Activated CD8-positive, alpha-beta T cell treated with anti-CD3 and anti-CD28 coated beads, Interleukin-2, amount 10 ng/mL, durations not matched to agents 7 days and 5 days (primary cell): ENCODE measurements around the gene FABP6. TPM values are rescaled to one million over a fixed set of nuclear protein-coding genes. Genes with fewer than 3 reads are reported as not detected.
"Not testable (repeated sequence)": the region's sequence is repeated elsewhere in the genome, so short reads cannot be mapped to it uniquely, and the experiment has no call there.

Source experiments
- ATAC-seq: fragments of 150-1000 bp; cut with Tn5 transposase; one replicate; pipeline ENCODE4 v1.10.0; 2021; ENCODE audit warnings: moderate library complexity
- CTCF ChIA-PET: fragments of 350-600 bp; sonication (Branson Sonifier 250); formaldehyde crosslinking; loops from one replicate; lab custom pipeline; 2021; ENCODE audit warnings: antibody characterized with exemption; lab: Charles Lee
- POLR2A ChIA-PET: fragments of 350-600 bp; sonication (Branson Sonifier 250); formaldehyde crosslinking; loops from one replicate; lab custom pipeline; 2021; ENCODE audit warnings: antibody characterized with exemption; lab: Charles Lee
- DNase-seq: peaks from one replicate; pipeline ENCODE4 v3.0.0-alpha.2; 2020
- H3K27ac Mint-ChIP-seq: one replicate; pipeline ENCODE4 v1.8.0; 2021; ENCODE audit warnings: mild to moderate bottlenecking, mixed read lengths
- H3K27me3 Mint-ChIP-seq: one replicate; pipeline ENCODE4 v1.8.0; 2021; ENCODE audit warnings: low read depth, mixed read lengths
- H3K36me3 Mint-ChIP-seq: one replicate; pipeline ENCODE4 v1.8.0; 2021; ENCODE audit warnings: low read depth, mixed read lengths
- H3K4me1 Mint-ChIP-seq: one replicate; pipeline ENCODE4 v1.8.0; 2021; ENCODE audit warnings: low read depth, mixed read lengths
- H3K4me3 Mint-ChIP-seq: one replicate; pipeline ENCODE4 v1.8.0; 2021; ENCODE audit warnings: mild to moderate bottlenecking, mixed read lengths
- H3K9me3 Mint-ChIP-seq: one replicate; pipeline ENCODE4 v1.8.0; 2022; ENCODE audit warnings: mixed read lengths; ENCODE audit not compliant: insufficient read depth
- total RNA-seq, 2 experiments: library from RNA; stranded (reverse); gene quantifications; one replicate each; pipeline ENCODE4 v1.2.3, GENCODE V29; 2021

The FABP6 gene
- total RNA-seq, 2 experiments from 2014 or later = not detected

DNA sequence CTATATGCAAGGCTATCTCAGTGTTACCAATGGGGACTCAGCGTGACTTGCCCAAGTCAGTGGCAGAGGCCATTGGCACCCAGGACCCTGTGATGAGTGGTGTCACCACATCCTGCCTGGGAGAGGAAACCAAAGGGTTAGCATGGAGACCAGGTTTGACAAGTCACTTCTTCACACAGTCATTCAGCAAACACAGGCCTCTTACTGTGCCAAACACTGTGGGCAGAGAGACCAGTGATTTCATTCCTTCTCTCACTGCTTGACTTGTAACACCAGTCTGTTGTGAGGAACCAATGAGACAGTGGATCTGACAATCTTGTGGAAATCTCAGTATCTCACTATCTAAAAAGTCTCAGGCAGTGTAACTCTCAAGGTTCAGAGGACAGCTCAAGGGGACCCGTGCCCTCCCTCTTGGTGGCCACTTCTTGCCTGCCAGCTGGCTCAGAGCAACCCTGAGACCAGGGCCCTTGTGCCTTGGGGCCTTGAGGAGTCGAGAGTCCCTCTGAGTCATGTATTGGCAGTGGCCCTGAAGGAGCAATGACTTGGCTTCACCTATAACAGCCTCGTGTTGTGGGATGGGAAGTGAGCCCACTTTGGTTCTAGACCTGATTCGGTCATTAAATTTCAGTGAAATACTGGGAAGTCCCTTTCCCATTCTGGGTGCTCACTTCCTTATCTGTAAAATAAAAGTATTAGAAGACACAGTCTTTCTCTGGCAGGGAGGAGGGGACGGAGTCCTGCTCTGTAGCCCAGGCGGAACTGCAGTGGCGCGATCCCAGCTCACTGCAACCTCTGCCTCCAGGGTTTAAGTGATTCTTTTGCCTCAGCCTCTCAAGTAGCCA, 1.6 kb downstream of the FABP6 start:
- no peaks in the 10 kb centered on the region for H3K36me3 Mint-ChIP-seq
- no peaks in the 10 kb centered on the region for H3K9me3 Mint-ChIP-seq
- POLR2A ChIA-PET = no interaction called here
- H3K4me1 Mint-ChIP-seq = no peaks in the 10 kb centered on the region
- DNase-seq = no peak
- no peak overlapping the region for H3K4me3 Mint-ChIP-seq
- CTCF ChIA-PET = no interaction called here
- ATAC-seq = no peak
- H3K27me3 Mint-ChIP-seq = peaks cover 3% of the 10 kb centered on the region
- no peak overlapping the region for H3K27ac Mint-ChIP-seq

- no peak overlapping the region for H3K27ac Mint-ChIP-seq
- POLR2A ChIA-PET = no interaction called here
- ATAC-seq = no peak
These were observed 2.6 kb downstream of the FABP6 start for GRCh38 chr5:160231783-160232342.

GRCh38 chr5:160233215-160233614, 3.9 kb downstream of the FABP6 start:
- POLR2A ChIA-PET = no interaction called here
- CTCF ChIA-PET = no interaction called here
- ATAC-seq (no peak), DNase-seq (no peak)
- no peak overlapping the region for H3K27ac Mint-ChIP-seq
- no peak overlapping the region for H3K4me3 Mint-ChIP-seq
- H3K36me3 Mint-ChIP-seq = no peaks in the 10 kb centered on the region
- H3K9me3 Mint-ChIP-seq = no peaks in the 10 kb centered on the region
- H3K4me1 Mint-ChIP-seq = no peaks in the 10 kb centered on the region
- H3K27me3 Mint-ChIP-seq = peaks cover 3% of the 10 kb centered on the region

More at GRCh38 chr5:160231783-160232342, 2.6 kb downstream of the FABP6 start:
- H3K36me3 Mint-ChIP-seq = no peaks in the 10 kb centered on the region
- no peak for DNase-seq
- H3K4me1 Mint-ChIP-seq = no peaks in the 10 kb centered on the region
- CTCF ChIA-PET = no interaction called here
- H3K9me3 Mint-ChIP-seq = no peaks in the 10 kb centered on the region
- H3K4me3 Mint-ChIP-seq = no peak overlapping the region
- H3K27me3 Mint-ChIP-seq = peaks cover 3% of the 10 kb centered on the region

DNA sequence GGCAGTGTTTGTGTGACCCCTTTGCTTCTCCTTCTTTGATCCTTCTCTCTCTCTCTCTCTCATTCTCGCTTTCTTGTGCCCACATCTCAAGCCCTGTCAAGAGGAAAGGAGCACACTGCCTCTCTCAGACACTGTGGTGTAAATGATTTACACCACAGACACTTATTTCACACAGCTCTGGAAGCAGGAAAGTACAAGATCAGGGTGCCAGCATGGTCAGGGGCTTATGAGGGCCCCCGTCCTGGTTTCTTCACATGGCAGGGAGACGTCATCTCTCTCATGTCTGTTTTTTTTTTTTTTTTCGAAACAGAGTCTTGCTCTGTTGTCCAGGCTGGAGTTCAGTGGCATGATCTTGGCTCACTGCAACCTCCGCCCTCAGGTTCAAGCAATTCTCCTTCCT, 6.4 kb downstream of the FABP6 start:
- Mint-ChIP-seq H3K27me3 (no peaks in the 10 kb centered on the region), H3K4me1 (no peaks in the 10 kb centered on the region), H3K4me3 (no peak overlapping the region), H3K27ac (no peak overlapping the region), H3K9me3 (no peaks in the 10 kb centered on the region), H3K36me3 (no peaks in the 10 kb centered on the region)
- DNase-seq = no peak
- no peak for ATAC-seq
- POLR2A ChIA-PET = no interaction called here
- CTCF ChIA-PET = no interaction called here

DNA sequence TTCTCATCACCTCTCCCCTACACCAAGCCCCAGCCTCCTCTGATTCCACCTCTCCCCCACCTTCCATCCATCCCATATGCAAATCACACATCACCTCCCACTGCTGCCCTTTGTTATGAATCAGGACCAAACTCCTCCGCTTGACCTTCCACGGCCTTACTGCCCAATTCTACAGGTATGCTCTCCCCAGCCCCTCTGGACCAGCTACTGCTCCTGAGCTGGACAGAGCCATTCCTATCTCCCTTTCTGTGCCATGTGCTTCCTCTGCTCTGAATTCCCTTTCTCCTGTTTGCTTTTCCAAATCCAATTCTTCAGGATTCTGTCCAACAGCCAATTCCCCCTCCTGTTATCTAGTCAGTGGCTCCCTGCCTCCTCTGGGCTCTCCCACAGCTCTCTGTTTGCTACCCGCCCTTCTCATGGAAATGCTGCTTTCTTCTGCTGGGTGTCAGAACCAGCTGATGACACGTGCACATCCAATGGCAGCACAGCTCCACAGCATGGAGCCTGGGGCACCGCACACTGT, 8.3 kb downstream of the FABP6 start:
- Mint-ChIP-seq H3K36me3 (no peaks in the 10 kb centered on the region), H3K9me3 (no peaks in the 10 kb centered on the region), H3K4me3 (no peak overlapping the region), H3K27me3 (no peaks in the 10 kb centered on the region), H3K4me1 (no peaks in the 10 kb centered on the region), H3K27ac (no peak overlapping the region)
- ATAC-seq (no peak), DNase-seq (no peak)
- ChIA-PET CTCF (no interaction called here), POLR2A (no interaction called here)

DNA sequence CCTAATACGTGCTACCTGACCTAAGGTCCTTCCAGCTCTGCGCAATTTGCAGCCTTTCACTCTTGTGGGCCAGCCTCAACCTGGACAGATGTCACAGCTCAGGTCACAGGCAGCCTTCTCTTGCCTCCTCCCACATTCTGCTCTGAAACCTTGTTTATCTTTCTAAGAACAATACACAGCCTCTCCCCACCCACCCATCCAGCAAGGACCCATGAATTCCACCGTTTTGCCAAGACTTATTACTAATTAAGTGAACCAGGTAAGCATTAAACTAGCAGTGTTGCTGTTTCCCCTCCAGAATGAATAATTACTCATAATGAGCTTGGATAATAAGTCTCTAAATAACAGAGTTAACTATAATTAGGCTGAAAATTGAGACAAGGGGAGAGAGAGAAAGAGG, 11.0 kb downstream of the FABP6 start:
- DNase-seq (no peak), ATAC-seq (no peak)
- Mint-ChIP-seq H3K4me1 (no peaks in the 10 kb centered on the region), H3K4me3 (no peak overlapping the region), H3K27me3 (no peaks in the 10 kb centered on the region), H3K9me3 (no peaks in the 10 kb centered on the region), H3K36me3 (no peaks in the 10 kb centered on the region), H3K27ac (no peak overlapping the region)
- ChIA-PET POLR2A (no interaction called here), CTCF (interaction anchor here (1.3 kb wide), 1 partner anchor 14 kb away, joined by 3 read pairs; no protein-coding TSS in a partner anchor)

DNA sequence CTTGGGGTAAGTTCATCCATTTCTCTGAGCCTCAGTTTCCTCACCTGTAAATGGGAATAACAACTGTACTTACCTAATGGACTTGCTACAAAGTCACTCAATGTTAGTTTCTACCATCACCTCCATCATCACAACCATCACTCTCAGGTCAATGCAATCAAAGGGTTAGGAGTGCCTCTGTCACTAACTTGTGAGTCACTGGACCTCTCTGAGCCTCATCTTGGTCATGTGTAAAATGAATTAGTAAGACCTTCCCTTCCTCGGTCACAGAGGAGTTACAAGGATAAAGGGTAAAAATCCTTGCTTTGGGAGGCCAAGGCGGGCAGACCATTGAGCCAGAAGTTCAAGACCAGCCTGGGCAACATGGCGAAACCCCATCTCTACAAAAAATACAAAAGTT, 12.8 kb downstream of the FABP6 start:
- H3K4me1 Mint-ChIP-seq = no peaks in the 10 kb centered on the region
- ATAC-seq = no peak
- POLR2A ChIA-PET = interaction anchor here (0.6 kb wide), 1 partner anchor 20 kb away, joined by 3 read pairs; no protein-coding TSS in a partner anchor

GRCh38 chr5:160245506-160246086, 16.3 kb downstream of the FABP6 start:
- Mint-ChIP-seq H3K9me3 (no peaks in the 10 kb centered on the region), H3K36me3 (no peaks in the 10 kb centered on the region), H3K4me1 (no peaks in the 10 kb centered on the region), H3K27ac (no peak overlapping the region), H3K4me3 (no peak overlapping the region), H3K27me3 (no peaks in the 10 kb centered on the region)
- ATAC-seq (no peak), DNase-seq (no peak)
- CTCF ChIA-PET = no interaction called here
- POLR2A ChIA-PET = no interaction called here

More for the DNA sequence above, 12.8 kb downstream of the FABP6 start:
- H3K36me3 Mint-ChIP-seq = no peaks in the 10 kb centered on the region
- H3K27ac Mint-ChIP-seq = no peak overlapping the region
- no peak overlapping the region for H3K4me3 Mint-ChIP-seq
- no peak for DNase-seq
- CTCF ChIA-PET = no interaction called here
- H3K9me3 Mint-ChIP-seq = no peaks in the 10 kb centered on the region
- H3K27me3 Mint-ChIP-seq = no peaks in the 10 kb centered on the region

- ATAC-seq, H3K4me3 Mint-ChIP-seq, H3K9me3 Mint-ChIP-seq, H3K4me1 Mint-ChIP-seq, H3K27ac Mint-ChIP-seq, DNase-seq, H3K36me3 Mint-ChIP-seq, CTCF ChIA-PET, POLR2A ChIA-PET, H3K27me3 Mint-ChIP-seq: not testable (repeated sequence)
These were observed 20.3 kb downstream of the FABP6 start for GRCh38 chr5:160249570-160249969.

GRCh38 chr5:160250226-160250625, 20.9 kb downstream of the FABP6 start:
- CTCF ChIA-PET = interaction anchor here (0.6 kb wide), 1 partner anchor 322 kb away, joined by 3 read pairs; no protein-coding TSS in a partner anchor
- ATAC-seq (no peak), DNase-seq (no peak)
- Mint-ChIP-seq H3K9me3 (no peaks in the 10 kb centered on the region), H3K27ac (no peak overlapping the region), H3K27me3 (no peaks in the 10 kb centered on the region), H3K4me1 (no peaks in the 10 kb centered on the region), H3K36me3 (no peaks in the 10 kb centered on the region), H3K4me3 (no peak overlapping the region)
- POLR2A ChIA-PET = no interaction called here

DNA sequence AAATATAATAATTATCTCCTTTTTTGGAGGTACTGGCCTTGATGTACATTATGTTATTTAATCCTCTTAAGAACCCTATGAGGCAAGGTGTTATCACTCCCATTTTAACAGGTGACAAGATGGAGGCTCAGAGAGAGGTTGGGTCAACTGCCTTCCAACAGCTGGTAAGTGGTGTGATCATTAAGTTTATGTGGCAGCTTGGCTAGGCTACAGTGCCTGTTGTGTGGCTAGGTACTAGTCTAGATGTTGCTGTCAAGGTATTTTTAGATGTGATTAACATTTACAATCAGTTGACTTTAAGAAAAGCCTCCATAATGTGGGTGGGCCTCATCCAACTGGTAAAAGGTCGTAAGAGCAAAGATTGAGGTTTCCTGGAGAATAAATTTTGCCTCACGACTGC, 21.5 kb downstream of the FABP6 start:
- H3K27ac Mint-ChIP-seq = no peak overlapping the region
- DNase-seq (no peak), ATAC-seq (no peak)
- POLR2A ChIA-PET = no interaction called here
- no peaks in the 10 kb centered on the region for H3K9me3 Mint-ChIP-seq
- no peaks in the 10 kb centered on the region for H3K27me3 Mint-ChIP-seq
- no peak overlapping the region for H3K4me3 Mint-ChIP-seq
- H3K36me3 Mint-ChIP-seq = no peaks in the 10 kb centered on the region
- no peaks in the 10 kb centered on the region for H3K4me1 Mint-ChIP-seq
- CTCF ChIA-PET = no interaction called here
